Loucy (cell line): ENCODE measurements around the gene STAU1.
"Not testable (repeated sequence)": the region's sequence is repeated elsewhere in the genome, so short reads cannot be mapped to it uniquely, and the experiment has no call there.

Experiments used
- H2AFZ ChIP-seq: fragments of 200-600 bp; sonication (generic); 2 replicates; pipeline ENCODE4 v1.6.0; 2016; ENCODE audit warnings: antibody characterized with exemption, mild to moderate bottlenecking, low read length, moderate library complexity
- H3F3A ChIP-seq: fragments of 200-600 bp; 2 replicates; pipeline ENCODE4 v1.6.0; 2016; ENCODE audit warnings: antibody characterized with exemption, low read depth, mild to moderate bottlenecking
- H3K27me3 ChIP-seq: fragments of 200-600 bp; sonication (generic); 2 replicates; pipeline ENCODE4 v1.6.1; 2014; ENCODE audit warnings: low read length, mild to moderate bottlenecking; ENCODE audit not compliant: insufficient read depth, poor library complexity, severe bottlenecking
- H3K36me3 ChIP-seq: fragments of 200-600 bp; sonication (generic); 2 replicates; pipeline ENCODE4 v1.6.1; 2016; ENCODE audit warnings: low read length; ENCODE audit not compliant: insufficient read depth
- H3K4me1 ChIP-seq: fragments of 200-600 bp; sonication (generic); 2 replicates; pipeline ENCODE4 v1.5.1; 2014; ENCODE audit warnings: low read length, mild to moderate bottlenecking; ENCODE audit not compliant: insufficient read depth, poor library complexity, severe bottlenecking
- H3K4me2 ChIP-seq: fragments of 200-600 bp; sonication (generic); 2 replicates; pipeline ENCODE4 v1.6.0; 2014; ENCODE audit warnings: antibody characterized with exemption, low read length, low read depth, mild to moderate bottlenecking; ENCODE audit not compliant: poor library complexity, severe bottlenecking
- H3K4me3 ChIP-seq: fragments of 200-600 bp; sonication (generic); 2 replicates; pipeline ENCODE4 v1.5.1; 2014; ENCODE audit warnings: low read length, mild to moderate bottlenecking, mixed read lengths; ENCODE audit not compliant: poor library complexity, severe bottlenecking
- H3K79me2 ChIP-seq: fragments of 200-600 bp; sonication (generic); 2 replicates; pipeline ENCODE4 v1.6.1; 2014; ENCODE audit warnings: low read length; ENCODE audit not compliant: insufficient read depth
- H3K9ac ChIP-seq: fragments of 200-600 bp; sonication (generic); 2 replicates; pipeline ENCODE4 v1.6.0; 2014; ENCODE audit warnings: mild to moderate bottlenecking, low read depth, low read length, moderate library complexity; ENCODE audit not compliant: poor library complexity, severe bottlenecking
- H3K9me2 ChIP-seq: fragments of 200-600 bp; sonication (generic); replicated peaks from 2 replicates; pipeline ENCODE4 v1.6.1; 2016; ENCODE audit warnings: low read depth, low read length, mixed read lengths
- H3K9me3 ChIP-seq: fragments of 200-600 bp; sonication (generic); 2 replicates; pipeline ENCODE4 v1.6.1; 2014; ENCODE audit warnings: mild to moderate bottlenecking, antibody characterized with exemption, low read length, low read depth; ENCODE audit not compliant: insufficient read depth
- H4K20me1 ChIP-seq: fragments of 200-600 bp; sonication (generic); 2 replicates; pipeline ENCODE4 v1.6.0; 2014; ENCODE audit warnings: antibody characterized with exemption, low read length, mild to moderate bottlenecking; ENCODE audit not compliant: insufficient read depth, poor library complexity, severe bottlenecking
- CTCF ChIP-seq: fragments of 200-600 bp; sonication (generic); conservative IDR thresholded peaks from 2 replicates; pipeline ENCODE4 v1.5.1; 2014; ENCODE audit warnings: mild to moderate bottlenecking, antibody characterized with exemption, low read length
- EZH2phosphoT487 ChIP-seq: fragments of 200-600 bp; IDR thresholded peaks from 2 replicates; pipeline ENCODE4 v1.6.1; 2018; ENCODE audit warnings: antibody characterized with exemption, mild to moderate bottlenecking, moderate library complexity, borderline replicate concordance

STAU1 gene

GRCh38 chr20:49219091-49219923, 31.2 kb upstream of the STAU1 start, which contains the start of gene DDX27:
TSS of gene DDX27 (plus strand) at chr20:49219416. CDS start at chr20:49219449, 33 bp downstream.
- Histone ChIP-seq H3K4me1 (peaks cover 11% of the 10 kb centered on the region), H4K20me1 (peaks cover 9% of the 10 kb centered on the region), H3F3A (no peaks in the 10 kb centered on the region), H3K9me2 (no peaks in the 10 kb centered on the region), H3K9ac (peak within 1 kb of the TSS; percentile 82), H2AFZ (peak within 1 kb of the TSS; percentile 93), H3K4me3 (peak within 1 kb of the TSS; percentile 81), H3K36me3 (peaks cover 16% of the 10 kb centered on the region; the same call in 1 of the 2 replicates), H3K79me2 (peaks cover 28% of the 10 kb centered on the region), H3K4me2 (peak within 1 kb of the TSS; percentile 80), H3K9me3 (no peaks in the 10 kb centered on the region), H3K27me3 (no peaks in the 10 kb centered on the region)
- TF ChIP-seq CTCF (no peak), EZH2phosphoT487 (no peak)

- Histone ChIP-seq H3K4me2 (peak overlapping the region; percentile 80), H3K4me1 (peaks cover 11% of the 10 kb centered on the region), H2AFZ (peak overlapping the region; percentile 57; the same call in 1 of the 2 replicates), H3K4me3 (peak overlapping the region; percentile 81), H3K9ac (peak overlapping the region; percentile 82), H3K79me2 (peaks cover 28% of the 10 kb centered on the region)
- not testable (repeated sequence) for H3K36me3 ChIP-seq, H3K9me2 ChIP-seq, H3K27me3 ChIP-seq, H3F3A ChIP-seq, H3K9me3 ChIP-seq, H4K20me1 ChIP-seq
Measured at GRCh38 chr20:49218739-49219090, 30.6 kb upstream of the STAU1 start.

GRCh38 chr20:49216991-49217578, 29.0 kb upstream of the STAU1 start:
- peak overlapping the region; percentile 70 for H3K4me2 ChIP-seq
- H3K4me1 ChIP-seq: peaks cover 11% of the 10 kb centered on the region
- peak overlapping the region; percentile 39 for H3K9ac ChIP-seq
- no peaks in the 10 kb centered on the region for H3F3A ChIP-seq
- no peaks in the 10 kb centered on the region for H3K27me3 ChIP-seq
- TF ChIP-seq EZH2phosphoT487 (no peak), CTCF (peak; percentile 93)
- H3K9me2 ChIP-seq: no peaks in the 10 kb centered on the region
- peaks cover 28% of the 10 kb centered on the region for H3K79me2 ChIP-seq
- H3K36me3 ChIP-seq: no peaks in the 10 kb centered on the region
- peaks cover 9% of the 10 kb centered on the region for H4K20me1 ChIP-seq
- peak overlapping the region; percentile 56 for H3K4me3 ChIP-seq
- H3K9me3 ChIP-seq: no peaks in the 10 kb centered on the region
- H2AFZ ChIP-seq: peak overlapping the region; percentile 82
